WERI-Rb-1 (cell line): Measurements from ENCODE around the gene GDPD2.

Source experiments
- DNase-seq: peaks from one replicate; pipeline ENCODE4 v3.0.0-alpha.2; 2020
- H3K27ac ChIP-seq: fragments of 250-450 bp; sonication (Bioruptor Pico); 2 replicates; pipeline ENCODE4 v1.5.1; 2020; ENCODE audit warnings: mild to moderate bottlenecking, moderate library complexity
- H3K27me3 ChIP-seq: fragments of 250-450 bp; sonication (Bioruptor Pico); 2 replicates; pipeline ENCODE4 v1.5.1; 2021; ENCODE audit warnings: mild to moderate bottlenecking, low read depth, moderate library complexity; ENCODE audit not compliant: insufficient read depth, severe bottlenecking
- H3K36me3 ChIP-seq: fragments of 250-450 bp; sonication (Bioruptor Pico); 2 replicates; pipeline ENCODE4 v1.5.1; 2020; ENCODE audit warnings: mild to moderate bottlenecking, moderate library complexity
- H3K4me3 ChIP-seq: 2 replicates; pipeline ENCODE4 v1.5.1; 2011; ENCODE audit warnings: low read depth, mild to moderate bottlenecking, control low read depth, low read length
- H3K9me3 ChIP-seq: fragments of 250-450 bp; sonication (Bioruptor Pico); 2 replicates; pipeline ENCODE4 v1.5.1; 2021; ENCODE audit warnings: mild to moderate bottlenecking, moderate library complexity; ENCODE audit not compliant: severe bottlenecking
- CTCF ChIP-seq: IDR thresholded peaks from 2 replicates; pipeline ENCODE4 v1.5.1; 2011; ENCODE audit warnings: low read depth, mild to moderate bottlenecking, control low read depth, inconsistent platforms, low read length

GDPD2 gene

GRCh38 chrX:70434352-70434866, 11.3 kb downstream of the GDPD2 start:
- Histone ChIP-seq H3K4me3 (peak overlapping the region; percentile 63), H3K36me3 (no peaks in the 10 kb centered on the region), H3K9me3 (no peaks in the 10 kb centered on the region), H3K27ac (peak overlapping the region; percentile 49), H3K27me3 (peaks cover 33% of the 10 kb centered on the region)
- peak; percentile 89 for DNase-seq
- TF ChIP-seq CTCF = no peak

- TF ChIP-seq CTCF = no peak
- Histone ChIP-seq H3K27me3 (peaks cover 36% of the 10 kb centered on the region), H3K27ac (no peak overlapping the region), H3K9me3 (no peaks in the 10 kb centered on the region), H3K36me3 (no peaks in the 10 kb centered on the region), H3K4me3 (peak overlapping the region; percentile 63)
- no peak for DNase-seq
Measured at GRCh38 chrX:70434914-70435586, 11.9 kb downstream of the GDPD2 start.

- Histone ChIP-seq H3K9me3 (no peaks in the 10 kb centered on the region), H3K4me3 (no peak overlapping the region), H3K36me3 (no peaks in the 10 kb centered on the region), H3K27me3 (peaks cover 49% of the 10 kb centered on the region), H3K27ac (no peak overlapping the region)
- TF ChIP-seq CTCF = peak; percentile 35; the same call in 1 of the 2 replicates
- DNase-seq = peak; percentile 55
Measured at GRCh38 chrX:70436343-70436742, 13.2 kb downstream of the GDPD2 start.

- Histone ChIP-seq H3K36me3 (no peaks in the 10 kb centered on the region), H3K27ac (no peak overlapping the region), H3K27me3 (peaks cover 54% of the 10 kb centered on the region), H3K9me3 (no peaks in the 10 kb centered on the region), H3K4me3 (no peak overlapping the region)
- no peak for DNase-seq
- no peak for TF ChIP-seq CTCF
Measured at GRCh38 chrX:70437011-70437410, 13.9 kb downstream of the GDPD2 start.

- no peak for DNase-seq
- Histone ChIP-seq H3K9me3 (no peaks in the 10 kb centered on the region), H3K27ac (no peak overlapping the region), H3K4me3 (no peak overlapping the region), H3K36me3 (no peaks in the 10 kb centered on the region), H3K27me3 (peaks cover 65% of the 10 kb centered on the region)
- no peak for TF ChIP-seq CTCF
Measured at GRCh38 chrX:70437921-70438665, 15.0 kb downstream of the GDPD2 start.
